Peyer's patch (tissue), 4 donors: ENCODE measurements around the gene PAXIP1. TPM values are rescaled to one million over a fixed set of nuclear protein-coding genes. Genes with fewer than 3 reads are reported as not detected.
"Not testable (repeated sequence)": the region's sequence is repeated elsewhere in the genome, so short reads cannot be mapped to it uniquely, and the experiment has no call there.

Source experiments
- DNase-seq, 3 donors: peaks; one replicate each; pipeline ENCODE4 v3.0.0-alpha.2; 2017 to 2019
- H3K27ac ChIP-seq, 4 donors: fragments of 200-600 bp; sonication (generic); one replicate each; pipeline ENCODE4 v1.5.1; 2016 to 2019
- H3K27me3 ChIP-seq, 2 donors: fragments of 200-600 bp; sonication (generic); one replicate each; pipeline ENCODE4 v1.5.1; 2019
- H3K36me3 ChIP-seq, 3 donors: fragments of 200-600 bp; sonication (generic); one replicate each; pipeline ENCODE4 v1.5.1; 2016 to 2019
- H3K4me1 ChIP-seq, 4 donors: fragments of 200-600 bp; sonication (generic); one replicate each; pipeline ENCODE4 v1.5.1; 2016 to 2019
- H3K4me3 ChIP-seq, 4 donors: fragments of 200-600 bp; sonication (generic); 1 replicate in 3 of 4; 2 replicates in 1 of 4; pipeline ENCODE4 v1.5.1; 2016 to 2019; ENCODE audit warnings: mild to moderate bottlenecking in 1 of 4
- H3K9me3 ChIP-seq, 4 donors: fragments of 200-600 bp; sonication (generic); one replicate each; pipeline ENCODE4 v1.5.1; 2016 to 2019; ENCODE audit warnings: mild to moderate bottlenecking in 1 of 4
- CTCF ChIP-seq, 6 experiments: fragments of 450-650 bp in 4 of 6; fragments of 200-600 bp in 2 of 6; sonication (generic) in 1 of 6; IDR thresholded peaks; one replicate each; pipeline ENCODE4 v1.5.1; 2017 to 2019; ENCODE audit warnings: antibody characterized with exemption in 6 of 6, mild to moderate bottlenecking in 3 of 6, moderate library complexity in 1 of 6
- POLR2A ChIP-seq, 2 donors: fragments of 450-650 bp; IDR thresholded peaks; one replicate each; pipeline ENCODE4 v1.5.1; 2017; ENCODE audit warnings: antibody characterized with exemption in 2 of 2, mild to moderate bottlenecking in 2 of 2, moderate library complexity in 2 of 2
- total RNA-seq, 4 donors: library from RNA; depleted of rRNA; stranded (reverse); fragments of >200 nt; gene quantifications; one replicate each; pipeline ENCODE4 v1.1.0, GENCODE V29; 2016

Gene PAXIP1
- total RNA-seq, 4 donors from 2014 or later, result 14.9 to 28.3 (median 23.7) TPM

- H3K9me3 ChIP-seq, result no peaks in the 10 kb centered on the region
- H3K27me3 ChIP-seq, result no peaks in the 10 kb centered on the region
- TF ChIP-seq POLR2A (IDR thresholded peaks at IDR 0.05) (peak in 1 of 2 donors; percentile 37), CTCF (IDR thresholded peaks at IDR 0.05) (no peak)
- peaks cover 0 to 9% (median 2%) of the 10 kb centered on the region in 4 donors for H3K4me1 ChIP-seq
- H3K27ac ChIP-seq, result peak overlapping the region; percentile 85 to 92 (median 87)
- no peaks in the 10 kb centered on the region for H3K36me3 ChIP-seq
- DNase-seq, result peak; percentile 42 to 72 (median 69)
- peak overlapping the region; percentile 55 to 67 (median 56) for H3K4me3 ChIP-seq
Observed at GRCh38 chr7:154928136-154929005, 74.6 kb downstream of the PAXIP1 start.

GRCh38 chr7:154927624-154928125, 75.2 kb downstream of the PAXIP1 start:
- H3K27ac ChIP-seq, result peak overlapping the region; percentile 85 to 92 (median 87)
- TF ChIP-seq POLR2A (IDR thresholded peaks at IDR 0.05) (no peak), CTCF (IDR thresholded peaks at IDR 0.05) (peak; percentile 44 to 86 (median 74))
- peak in 2 of 3 donors; percentile 95 to 96 for DNase-seq
- no peaks in the 10 kb centered on the region for H3K9me3 ChIP-seq
- H3K27me3 ChIP-seq, result no peaks in the 10 kb centered on the region
- no peaks in the 10 kb centered on the region for H3K36me3 ChIP-seq
- peak overlapping the region; percentile 55 to 67 (median 56) for H3K4me3 ChIP-seq
- peaks cover 0 to 9% (median 2%) of the 10 kb centered on the region in 4 donors for H3K4me1 ChIP-seq

- H3K9me3 ChIP-seq, H3K36me3 ChIP-seq, H3K4me3 ChIP-seq, H3K27ac ChIP-seq, H3K27me3 ChIP-seq, DNase-seq, H3K4me1 ChIP-seq: not testable (repeated sequence)
Observed at GRCh38 chr7:154922472-154922871, 80.5 kb downstream of the PAXIP1 start.

GRCh38 chr7:154919344-154920225, 83.3 kb downstream of the PAXIP1 start:
- H3K27me3 ChIP-seq, result peaks cover 0 to under 1% of the 10 kb centered on the region in 2 donors
- TF ChIP-seq POLR2A (IDR thresholded peaks at IDR 0.05), result no peak
- no peak for TF ChIP-seq CTCF (IDR thresholded peaks at IDR 0.05)
- H3K4me1 ChIP-seq, result peaks cover 0 to under 1% (median 0%) of the 10 kb centered on the region in 4 donors
- no peak for DNase-seq
- H3K9me3 ChIP-seq, result no peaks in the 10 kb centered on the region
- H3K4me3 ChIP-seq, result no peak overlapping the region
- H3K36me3 ChIP-seq, result no peaks in the 10 kb centered on the region
- no peak overlapping the region for H3K27ac ChIP-seq

- TF ChIP-seq POLR2A (IDR thresholded peaks at IDR 0.05) (no peak), CTCF (IDR thresholded peaks at IDR 0.05) (no peak)
Observed at GRCh38 chr7:154918741-154919140, 84.2 kb downstream of the PAXIP1 start.

More at GRCh38 chr7:154918741-154919140, 84.2 kb downstream of the PAXIP1 start:
- peaks cover 0 to 3% of the 10 kb centered on the region in 2 donors for H3K27me3 ChIP-seq
- H3K27ac ChIP-seq, result no peak overlapping the region
- no peak overlapping the region for H3K4me3 ChIP-seq
- peaks cover 0 to 8% (median 0%) of the 10 kb centered on the region in 4 donors for H3K4me1 ChIP-seq
- no peaks in the 10 kb centered on the region for H3K9me3 ChIP-seq
- H3K36me3 ChIP-seq, result no peaks in the 10 kb centered on the region
- no peak for DNase-seq
